ENCODE data around the gene APCDD1L. TPM values are rescaled to one million over a fixed set of nuclear protein-coding genes. Genes with fewer than 3 reads are reported as not detected.

The APCDD1L gene
- polyA plus RNA-seq, 1 donor from 2014 or later: not detected

DNA sequence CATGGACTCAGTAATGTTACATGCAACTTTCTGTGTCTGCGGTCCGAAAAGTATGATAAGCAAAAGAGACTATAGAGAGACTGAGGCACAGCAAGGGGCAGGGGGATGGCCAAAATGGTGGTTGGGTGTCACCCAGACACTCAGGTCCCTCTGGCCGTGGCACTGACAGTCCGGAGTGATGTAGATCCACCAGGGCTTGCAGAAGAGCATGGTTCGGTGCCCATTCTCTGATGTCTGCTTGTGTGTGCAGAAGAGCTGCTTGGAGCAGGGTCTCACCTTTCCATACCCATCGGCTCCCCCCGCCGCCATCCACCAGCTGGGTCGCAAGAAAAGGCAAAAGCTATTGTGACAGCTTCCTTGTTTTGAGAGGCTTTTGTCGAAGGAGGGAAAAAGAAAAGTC is 6.6 kb upstream of the APCDD1L start:
- H4K20me1 ChIP-seq (ENCODE audit: insufficient read depth): no peaks in the 10 kb centered on the region
- no peaks in the 10 kb centered on the region for H3K36me3 ChIP-seq (ENCODE audit: insufficient read depth, low read length)
- H2AFZ ChIP-seq (ENCODE audit: low read depth, low read length): no peak overlapping the region
- no peaks in the 10 kb centered on the region for H3F3A ChIP-seq (ENCODE audit: insufficient read depth, low read length, poor library complexity, severe bottlenecking)
- H3K9me2 ChIP-seq (ENCODE audit: insufficient read depth, low read length): no peaks in the 10 kb centered on the region
- peaks cover 5% of the 10 kb centered on the region for H3K9me3 ChIP-seq (ENCODE audit: low read length)
- H3K9ac ChIP-seq (ENCODE audit: low read length): no peak overlapping the region
- TF ChIP-seq EP300 (conservative IDR thresholded peaks at IDR 0.05; ENCODE audit: poor library complexity, severe bottlenecking): no peak
- no peak for TF ChIP-seq TAF1 (IDR thresholded peaks at IDR 0.05; ENCODE audit: low read depth)
- no peak for TF ChIP-seq EZH2 (IDR thresholded peaks at IDR 0.05; ENCODE audit: borderline replicate concordance, insufficient read depth, low read length, poor library complexity, severe bottlenecking)
- no peak for TF ChIP-seq POLR2AphosphoS5 (IDR thresholded peaks at IDR 0.05)
- TF ChIP-seq SMC3 (conservative IDR thresholded peaks at IDR 0.05; ENCODE audit: poor library complexity): no peak
- no peak for TF ChIP-seq RAD21 (conservative IDR thresholded peaks at IDR 0.05)
- TF ChIP-seq, protein P1, sequence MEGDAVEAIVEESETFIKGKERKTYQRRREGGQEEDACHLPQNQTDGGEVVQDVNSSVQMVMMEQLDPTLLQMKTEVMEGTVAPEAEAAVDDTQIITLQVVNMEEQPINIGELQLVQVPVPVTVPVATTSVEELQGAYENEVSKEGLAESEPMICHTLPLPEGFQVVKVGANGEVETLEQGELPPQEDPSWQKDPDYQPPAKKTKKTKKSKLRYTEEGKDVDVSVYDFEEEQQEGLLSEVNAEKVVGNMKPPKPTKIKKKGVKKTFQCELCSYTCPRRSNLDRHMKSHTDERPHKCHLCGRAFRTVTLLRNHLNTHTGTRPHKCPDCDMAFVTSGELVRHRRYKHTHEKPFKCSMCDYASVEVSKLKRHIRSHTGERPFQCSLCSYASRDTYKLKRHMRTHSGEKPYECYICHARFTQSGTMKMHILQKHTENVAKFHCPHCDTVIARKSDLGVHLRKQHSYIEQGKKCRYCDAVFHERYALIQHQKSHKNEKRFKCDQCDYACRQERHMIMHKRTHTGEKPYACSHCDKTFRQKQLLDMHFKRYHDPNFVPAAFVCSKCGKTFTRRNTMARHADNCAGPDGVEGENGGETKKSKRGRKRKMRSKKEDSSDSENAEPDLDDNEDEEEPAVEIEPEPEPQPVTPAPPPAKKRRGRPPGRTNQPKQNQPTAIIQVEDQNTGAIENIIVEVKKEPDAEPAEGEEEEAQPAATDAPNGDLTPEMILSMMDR (IDR thresholded peaks at IDR 0.05; ENCODE audit: poor library complexity, severe bottlenecking): no peak
- TF ChIP-seq, protein P2, sequence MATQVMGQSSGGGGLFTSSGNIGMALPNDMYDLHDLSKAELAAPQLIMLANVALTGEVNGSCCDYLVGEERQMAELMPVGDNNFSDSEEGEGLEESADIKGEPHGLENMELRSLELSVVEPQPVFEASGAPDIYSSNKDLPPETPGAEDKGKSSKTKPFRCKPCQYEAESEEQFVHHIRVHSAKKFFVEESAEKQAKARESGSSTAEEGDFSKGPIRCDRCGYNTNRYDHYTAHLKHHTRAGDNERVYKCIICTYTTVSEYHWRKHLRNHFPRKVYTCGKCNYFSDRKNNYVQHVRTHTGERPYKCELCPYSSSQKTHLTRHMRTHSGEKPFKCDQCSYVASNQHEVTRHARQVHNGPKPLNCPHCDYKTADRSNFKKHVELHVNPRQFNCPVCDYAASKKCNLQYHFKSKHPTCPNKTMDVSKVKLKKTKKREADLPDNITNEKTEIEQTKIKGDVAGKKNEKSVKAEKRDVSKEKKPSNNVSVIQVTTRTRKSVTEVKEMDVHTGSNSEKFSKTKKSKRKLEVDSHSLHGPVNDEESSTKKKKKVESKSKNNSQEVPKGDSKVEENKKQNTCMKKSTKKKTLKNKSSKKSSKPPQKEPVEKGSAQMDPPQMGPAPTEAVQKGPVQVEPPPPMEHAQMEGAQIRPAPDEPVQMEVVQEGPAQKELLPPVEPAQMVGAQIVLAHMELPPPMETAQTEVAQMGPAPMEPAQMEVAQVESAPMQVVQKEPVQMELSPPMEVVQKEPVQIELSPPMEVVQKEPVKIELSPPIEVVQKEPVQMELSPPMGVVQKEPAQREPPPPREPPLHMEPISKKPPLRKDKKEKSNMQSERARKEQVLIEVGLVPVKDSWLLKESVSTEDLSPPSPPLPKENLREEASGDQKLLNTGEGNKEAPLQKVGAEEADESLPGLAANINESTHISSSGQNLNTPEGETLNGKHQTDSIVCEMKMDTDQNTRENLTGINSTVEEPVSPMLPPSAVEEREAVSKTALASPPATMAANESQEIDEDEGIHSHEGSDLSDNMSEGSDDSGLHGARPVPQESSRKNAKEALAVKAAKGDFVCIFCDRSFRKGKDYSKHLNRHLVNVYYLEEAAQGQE (IDR thresholded peaks at IDR 0.05; ENCODE audit: borderline replicate concordance): no peak
- TF ChIP-seq MXI1 (conservative IDR thresholded peaks at IDR 0.05; ENCODE audit: poor library complexity, severe bottlenecking): no peak
- H3K79me2 ChIP-seq (replicated peaks; ENCODE audit: insufficient read depth, low read length): no peaks in the 10 kb centered on the region
- H3K27me3 ChIP-seq (ENCODE audit: insufficient read depth, low read depth, low read length): no peaks in the 10 kb centered on the region
- no peak overlapping the region for H3K4me3 ChIP-seq (ENCODE audit: low read length)
- no peak overlapping the region for H3K4me2 ChIP-seq (ENCODE audit: low read length)
- H3K27ac ChIP-seq (ENCODE audit: low read length): no peak overlapping the region

DNA sequence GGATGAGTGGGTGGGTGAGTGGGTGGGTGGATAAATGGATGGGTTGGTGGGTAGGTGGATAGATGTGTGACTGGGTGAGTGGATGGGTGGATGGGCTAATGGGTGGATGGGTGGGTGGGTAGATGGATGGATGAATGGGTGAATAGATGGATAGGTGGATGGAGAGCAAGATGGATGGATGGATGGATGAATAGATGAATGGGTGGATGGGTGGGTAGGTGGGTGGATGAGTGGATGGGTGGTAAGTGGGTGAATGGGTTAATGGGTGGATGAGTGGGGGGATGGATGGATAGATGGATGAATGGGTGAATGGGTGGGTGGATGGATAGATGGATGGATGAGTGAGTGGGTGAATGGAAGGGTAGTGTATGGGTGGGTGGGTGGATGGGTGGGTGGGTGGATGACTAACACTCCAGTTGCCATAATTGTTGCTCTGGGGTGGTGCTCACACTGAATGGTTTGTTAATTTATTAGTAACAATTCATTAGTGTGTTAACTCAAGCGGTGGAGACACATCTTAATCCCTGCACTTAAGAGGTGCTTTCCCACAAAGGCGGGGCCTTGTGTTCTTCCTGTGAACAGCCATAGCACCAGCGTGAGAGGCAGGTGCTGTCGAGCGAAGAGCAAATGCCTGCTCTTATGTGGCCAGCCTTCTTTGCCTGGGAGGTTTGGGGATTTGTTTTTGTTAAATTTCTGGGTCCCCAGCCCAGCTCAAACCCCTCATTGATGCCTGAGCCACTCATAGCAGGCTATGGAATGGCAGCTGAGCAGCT is 4.9 kb upstream of the APCDD1L start:
- TF ChIP-seq RAD21 (conservative IDR thresholded peaks at IDR 0.05): no peak
- TF ChIP-seq EP300 (conservative IDR thresholded peaks at IDR 0.05; ENCODE audit: poor library complexity, severe bottlenecking): no peak
- TF ChIP-seq, protein P1 (IDR thresholded peaks at IDR 0.05; ENCODE audit: poor library complexity, severe bottlenecking): no peak
- TF ChIP-seq, protein P2 (IDR thresholded peaks at IDR 0.05; ENCODE audit: borderline replicate concordance): no peak
- no peak for TF ChIP-seq MXI1 (conservative IDR thresholded peaks at IDR 0.05; ENCODE audit: poor library complexity, severe bottlenecking)
- TF ChIP-seq SMC3 (conservative IDR thresholded peaks at IDR 0.05; ENCODE audit: poor library complexity): no peak
- no peak for TF ChIP-seq TAF1 (IDR thresholded peaks at IDR 0.05; ENCODE audit: low read depth)
- TF ChIP-seq POLR2AphosphoS5 (IDR thresholded peaks at IDR 0.05): no peak
- no peak for TF ChIP-seq EZH2 (IDR thresholded peaks at IDR 0.05; ENCODE audit: borderline replicate concordance, insufficient read depth, low read length, poor library complexity, severe bottlenecking)
- Histone ChIP-seq H3K4me3 (ENCODE audit: low read length) (no peak overlapping the region), H3K27me3 (ENCODE audit: insufficient read depth, low read depth, low read length) (peaks cover 14% of the 10 kb centered on the region), H2AFZ (ENCODE audit: low read depth, low read length) (no peak overlapping the region), H3F3A (ENCODE audit: insufficient read depth, low read length, poor library complexity, severe bottlenecking) (no peaks in the 10 kb centered on the region), H3K27ac (ENCODE audit: low read length) (no peak overlapping the region), H3K9me3 (ENCODE audit: low read length) (no peaks in the 10 kb centered on the region), H4K20me1 (ENCODE audit: insufficient read depth) (no peaks in the 10 kb centered on the region), H3K4me2 (ENCODE audit: low read length) (no peak overlapping the region), H3K36me3 (ENCODE audit: insufficient read depth, low read length) (no peaks in the 10 kb centered on the region), H3K9me2 (ENCODE audit: insufficient read depth, low read length) (no peaks in the 10 kb centered on the region), H3K79me2 (replicated peaks; ENCODE audit: insufficient read depth, low read length) (no peaks in the 10 kb centered on the region), H3K9ac (ENCODE audit: low read length) (no peak overlapping the region)

Measured in neural cell (in vitro differentiated cells).